Eye (tissue), 1 donor: ENCODE data around the gene CSNK1G1.
"Not testable (repeated sequence)": the region's sequence is repeated elsewhere in the genome, so short reads cannot be mapped to it uniquely, and the experiment has no call there.

Experiments
- DNase-seq: peaks from one replicate; pipeline ENCODE4 v3.0.0-alpha.2; 2015

The CSNK1G1 gene

GRCh38 chr15:64285871-64286270 lies 70.1 kb downstream of the CSNK1G1 start:
- no peak for DNase-seq

GRCh38 chr15:64285150-64285549 lies 70.8 kb downstream of the CSNK1G1 start:
- no peak for DNase-seq

- DNase-seq, result no peak
Measured at GRCh38 chr15:64284042-64284441, 71.9 kb downstream of the CSNK1G1 start.

- DNase-seq, result no peak
Measured at GRCh38 chr15:64282701-64283100, 73.3 kb downstream of the CSNK1G1 start.

GRCh38 chr15:64279131-64279530 lies 76.8 kb downstream of the CSNK1G1 start:
- no peak for DNase-seq

GRCh38 chr15:64275934-64276333 lies 80.0 kb downstream of the CSNK1G1 start:
- DNase-seq, result no peak

- no peak for DNase-seq
Measured at GRCh38 chr15:64274341-64274950, 81.5 kb downstream of the CSNK1G1 start.

GRCh38 chr15:64267331-64267973 lies 88.5 kb downstream of the CSNK1G1 start:
- no peak for DNase-seq

GRCh38 chr15:64265188-64265587 lies 90.8 kb downstream of the CSNK1G1 start:
- DNase-seq, result not testable (repeated sequence)

GRCh38 chr15:64264502-64264901 lies 91.5 kb downstream of the CSNK1G1 start:
- no peak for DNase-seq

- no peak for DNase-seq
Measured at GRCh38 chr15:64263567-64263966, 92.4 kb downstream of the CSNK1G1 start.

GRCh38 chr15:64256051-64256450 lies 99.9 kb downstream of the CSNK1G1 start:
- no peak for DNase-seq

GRCh38 chr15:64251658-64252057 lies 104.3 kb downstream of the CSNK1G1 start:
- no peak for DNase-seq

- DNase-seq, result no peak
Measured at GRCh38 chr15:64251121-64251520, 104.9 kb downstream of the CSNK1G1 start.

- DNase-seq, result no peak
Measured at GRCh38 chr15:64249883-64250575, 105.9 kb downstream of the CSNK1G1 start.

- no peak for DNase-seq
Measured at GRCh38 chr15:64249406-64249805, 106.6 kb downstream of the CSNK1G1 start.

GRCh38 chr15:64247906-64248541 lies 107.9 kb downstream of the CSNK1G1 start:
- DNase-seq, result peak; percentile 42

- DNase-seq, result peak; percentile 10
Measured at GRCh38 chr15:64247535-64247905, 108.5 kb downstream of the CSNK1G1 start.

GRCh38 chr15:64246364-64247189 lies 109.4 kb downstream of the CSNK1G1 start:
- DNase-seq, result peak; percentile 14

GRCh38 chr15:64245405-64245804 lies 110.6 kb downstream of the CSNK1G1 start:
- DNase-seq, result no peak

- no peak for DNase-seq
Measured at GRCh38 chr15:64237677-64238076, 118.3 kb downstream of the CSNK1G1 start.

GRCh38 chr15:64236156-64236894 lies 119.6 kb downstream of the CSNK1G1 start:
- DNase-seq, result no peak
